GM23338 (cell line): Measurements from ENCODE around the gene CYP26B1. TPM values are rescaled to one million over a fixed set of nuclear protein-coding genes. Genes with fewer than 3 reads are reported as not detected.

Source experiments
- ATAC-seq: fragments of 200-7000 bp; cut with Tn5 transposase; 3 replicates; pipeline ENCODE4 v1.9.1; 2020
- DNase-seq: peaks from one replicate; pipeline ENCODE4 v3.0.0-alpha.2; 2015; ENCODE audit warnings: low spot score
- H2AFZ ChIP-seq: fragments of 200-600 bp; sonication (generic); 2 replicates; pipeline ENCODE4 v1.8.0; 2016; ENCODE audit warnings: antibody characterized with exemption, mild to moderate bottlenecking, moderate library complexity
- H3F3A ChIP-seq: fragments of 200-600 bp; sonication (generic); replicated peaks from 2 replicates; pipeline ENCODE4 v1.8.0; 2017; ENCODE audit warnings: antibody characterized with exemption, mixed run types, low read depth
- H3K27ac ChIP-seq: fragments of 200-600 bp; sonication (generic); 2 replicates; pipeline ENCODE4 v1.6.1; 2016; ENCODE audit warnings: low read depth
- H3K27me3 ChIP-seq: fragments of 200-600 bp; sonication (generic); 2 replicates; pipeline ENCODE4 v1.8.0; 2016; ENCODE audit warnings: mild to moderate bottlenecking, mixed run types, moderate library complexity; ENCODE audit not compliant: insufficient read depth
- H3K36me3 ChIP-seq: fragments of 200-600 bp; sonication (generic); 2 replicates; pipeline ENCODE4 v1.8.0; 2016; ENCODE audit warnings: mild to moderate bottlenecking; ENCODE audit not compliant: insufficient read depth
- H3K4me1 ChIP-seq: fragments of 200-600 bp; sonication (generic); 2 replicates; pipeline ENCODE4 v1.8.0; 2016; ENCODE audit warnings: mild to moderate bottlenecking, moderate library complexity; ENCODE audit not compliant: insufficient read depth
- H3K4me2 ChIP-seq: fragments of 200-600 bp; sonication (generic); 2 replicates; pipeline ENCODE4 v1.7.1; 2017; ENCODE audit warnings: mixed run types
- H3K4me3 ChIP-seq: fragments of 200-600 bp; sonication (generic); 2 replicates; pipeline ENCODE4 v1.6.1; 2016; ENCODE audit warnings: mixed run types
- H3K79me2 ChIP-seq: fragments of 200-600 bp; sonication (generic); replicated peaks from 2 replicates; pipeline ENCODE4 v1.8.0; 2017; ENCODE audit warnings: mild to moderate bottlenecking; ENCODE audit not compliant: insufficient read depth
- H3K9me2 ChIP-seq: fragments of 200-600 bp; sonication (generic); 2 replicates; pipeline ENCODE4 v1.8.0; 2017; ENCODE audit not compliant: insufficient read depth
- H4K20me1 ChIP-seq: fragments of 200-600 bp; sonication (generic); replicated peaks from 2 replicates; pipeline ENCODE4 v1.8.0; 2017; ENCODE audit warnings: mild to moderate bottlenecking; ENCODE audit not compliant: insufficient read depth
- H3K27ac Mint-ChIP-seq: 2 replicates; pipeline ENCODE4 v1.8.0; 2020; ENCODE audit warnings: inconsistent platforms, mild to moderate bottlenecking, moderate library complexity, mixed read lengths
- H3K27me3 Mint-ChIP-seq: 3 replicates; pipeline ENCODE4 v1.8.0; 2022; ENCODE audit warnings: low read depth, mild to moderate bottlenecking, moderate library complexity, mixed read lengths, inconsistent platforms; ENCODE audit not compliant: insufficient read depth, poor library complexity
- H3K36me3 Mint-ChIP-seq: 3 replicates; pipeline ENCODE4 v1.8.0; 2021; ENCODE audit warnings: low read depth, mild to moderate bottlenecking, inconsistent platforms, moderate library complexity, mixed read lengths
- H3K4me1 Mint-ChIP-seq: 3 replicates; pipeline ENCODE4 v1.8.0; 2020; ENCODE audit warnings: mild to moderate bottlenecking, inconsistent platforms, mixed read lengths
- H3K4me3 Mint-ChIP-seq: 3 replicates; pipeline ENCODE4 v1.8.0; 2021; ENCODE audit warnings: moderate library complexity, mild to moderate bottlenecking, inconsistent platforms, mixed read lengths
- H3K9me3 Mint-ChIP-seq: 3 replicates; pipeline ENCODE4 v1.8.0; 2020; ENCODE audit warnings: moderate library complexity, mild to moderate bottlenecking, inconsistent platforms, mixed read lengths
- CREB1 ChIP-seq: fragments of 250-450 bp; sonication (Bioruptor Pico); IDR thresholded peaks from 2 replicates; pipeline ENCODE4 v1.5.0; 2020; ENCODE audit warnings: low read depth, mild to moderate bottlenecking, moderate library complexity
- ETS1 ChIP-seq: IDR thresholded peaks from 2 replicates; pipeline ENCODE4 v1.6.1; 2016; ENCODE audit warnings: antibody characterized with exemption
- EZH2 ChIP-seq: fragments of 200-600 bp; sonication (generic); IDR thresholded peaks from one replicate; pipeline ENCODE4 v1.8.0; 2017; ENCODE audit warnings: antibody characterized with exemption, mild to moderate bottlenecking, low read depth; ENCODE audit not compliant: unreplicated experiment
- EZH2phosphoT487 ChIP-seq: fragments of 200-600 bp; sonication (generic); IDR thresholded peaks from one replicate; pipeline ENCODE4 v1.8.1; 2018; ENCODE audit warnings: antibody characterized with exemption; ENCODE audit not compliant: unreplicated experiment
- JUNB ChIP-seq: IDR thresholded peaks from one replicate; pipeline ENCODE4 v1.6.1; 2016; ENCODE audit warnings: antibody characterized with exemption; ENCODE audit not compliant: unreplicated experiment
- NANOG ChIP-seq: IDR thresholded peaks from 2 replicates; pipeline ENCODE4 v1.6.1; 2016; ENCODE audit warnings: antibody characterized with exemption, borderline replicate concordance
- POLR2AphosphoS5 ChIP-seq: IDR thresholded peaks from 2 replicates; pipeline ENCODE4 v1.6.1; 2016; ENCODE audit warnings: antibody characterized with exemption, low read depth
- REST ChIP-seq: IDR thresholded peaks from one replicate; pipeline ENCODE4 v1.6.1; 2018; ENCODE audit warnings: antibody characterized with exemption; ENCODE audit not compliant: unreplicated experiment
- STAT1 ChIP-seq: IDR thresholded peaks from one replicate; pipeline ENCODE4 v1.6.1; 2016; ENCODE audit warnings: antibody characterized with exemption; ENCODE audit not compliant: unreplicated experiment
- ZNF114 ChIP-seq: fragments of 250-450 bp; sonication (Bioruptor Pico); IDR thresholded peaks from 2 replicates; pipeline ENCODE4 v1.5.0; 2020; ENCODE audit warnings: mild to moderate bottlenecking, moderate library complexity
- ZNF331 ChIP-seq: fragments of 250-450 bp; sonication (Bioruptor Pico); IDR thresholded peaks from 2 replicates; pipeline ENCODE4 v1.5.0; 2020; ENCODE audit warnings: low read depth, mild to moderate bottlenecking, moderate library complexity
- ZNF462 ChIP-seq: fragments of 250-450 bp; sonication (Bioruptor Pico); IDR thresholded peaks from 2 replicates; pipeline ENCODE4 v1.5.0; 2020; ENCODE audit warnings: mild to moderate bottlenecking, moderate library complexity
- polyA plus RNA-seq: library from polyadenylated mRNA; unstranded; fragments of >200 nt; fragmentation: Nextera tagmentation; extraction: Ambion mirVana; gene quantifications from 2 replicates; pipeline ENCODE4 v1.2.1, GENCODE V29; 2016
- total RNA-seq: library from RNA; depleted of rRNA; stranded (reverse); fragments of >200 nt; shearing (Covaris generic); gene quantifications from 2 replicates; pipeline ENCODE4 v1.2.3, GENCODE V29; 2014

Gene CYP26B1
- total and polyA plus RNA-seq, 2 experiments from 2014 or later: 0.05 to 0.31 TPM

GRCh38 chr2:72118386-72118785 lies 29.3 kb downstream of the CYP26B1 start (continued):
- TF ChIP-seq STAT1 (no peak), CREB1 (CRISPR knock-in tag) (no peak), ETS1 (no peak), ZNF114 (CRISPR knock-in tag) (no peak), ZNF331 (CRISPR knock-in tag) (no peak)

- no peak for ATAC-seq
- H3K27me3 Mint-ChIP-seq: peaks cover 10% of the 10 kb centered on the region
- H3K36me3 Mint-ChIP-seq: no peaks in the 10 kb centered on the region
- Histone ChIP-seq H3K4me1 (no peaks in the 10 kb centered on the region), H3F3A (no peaks in the 10 kb centered on the region), H4K20me1 (no peaks in the 10 kb centered on the region; the same call in 1 of the 2 replicates), H3K27ac (no peak overlapping the region), H3K4me3 (no peak overlapping the region), H3K36me3 (no peaks in the 10 kb centered on the region), H3K9me2 (no peaks in the 10 kb centered on the region), H3K79me2 (no peaks in the 10 kb centered on the region), H2AFZ (no peak overlapping the region), H3K27me3 (no peaks in the 10 kb centered on the region), H3K4me2 (no peak overlapping the region)
- no peak for DNase-seq
- H3K27ac Mint-ChIP-seq: no peak overlapping the region
- H3K9me3 Mint-ChIP-seq: 0 out of 3 replicates have a peak, but pooled peaks cover 3% of the 10 kb centered on the region
- H3K4me3 Mint-ChIP-seq: no peak overlapping the region
- H3K4me1 Mint-ChIP-seq: no peaks in the 10 kb centered on the region
- TF ChIP-seq NANOG: no peak
- TF ChIP-seq REST: no peak
- no peak for TF ChIP-seq ETS1
- no peak for TF ChIP-seq JUNB
- no peak for TF ChIP-seq EZH2
- no peak for TF ChIP-seq ZNF331 (CRISPR knock-in tag)
- TF ChIP-seq CREB1 (CRISPR knock-in tag): no peak
- no peak for TF ChIP-seq ZNF114 (CRISPR knock-in tag)
- TF ChIP-seq EZH2phosphoT487: no peak
- TF ChIP-seq STAT1: no peak
- no peak for TF ChIP-seq POLR2AphosphoS5
- no peak for TF ChIP-seq ZNF462 (CRISPR knock-in tag)
Measured at GRCh38 chr2:72117718-72118117, 29.9 kb downstream of the CYP26B1 start.
